ENCODE measurements around the gene OR6C1.
"Not testable (repeated sequence)": the region's sequence is repeated elsewhere in the genome, so short reads cannot be mapped to it uniquely, and the experiment has no call there.

The OR6C1 gene

DNA sequence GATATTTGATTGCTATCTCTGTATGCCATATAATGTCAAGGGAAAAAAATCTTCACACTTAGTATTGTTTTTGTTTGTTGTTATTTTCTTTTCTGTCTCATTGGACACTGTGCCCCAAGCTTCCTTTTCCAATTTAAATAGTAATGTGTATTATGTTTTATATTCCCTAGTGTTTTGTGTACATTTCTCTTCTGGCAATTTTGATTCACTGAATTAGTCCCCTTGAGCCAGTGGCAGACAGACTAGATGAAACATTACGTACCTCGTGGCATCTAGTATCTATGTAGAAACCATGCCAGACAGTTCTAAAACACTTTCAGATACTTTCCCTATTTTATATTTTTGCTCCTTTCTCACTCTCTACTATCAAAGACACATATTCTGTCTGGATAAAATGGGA, at the start of gene OR6C1:
Gene OR6C1 (plus strand): TSS at position 301 of the 400 bp plus-strand sequence. CDS start 6,257 bp downstream, outside the sequence.
- DNase-seq (ENCODE audit: low read depth, low spot score), result no peak
- TF ChIP-seq, protein P1, sequence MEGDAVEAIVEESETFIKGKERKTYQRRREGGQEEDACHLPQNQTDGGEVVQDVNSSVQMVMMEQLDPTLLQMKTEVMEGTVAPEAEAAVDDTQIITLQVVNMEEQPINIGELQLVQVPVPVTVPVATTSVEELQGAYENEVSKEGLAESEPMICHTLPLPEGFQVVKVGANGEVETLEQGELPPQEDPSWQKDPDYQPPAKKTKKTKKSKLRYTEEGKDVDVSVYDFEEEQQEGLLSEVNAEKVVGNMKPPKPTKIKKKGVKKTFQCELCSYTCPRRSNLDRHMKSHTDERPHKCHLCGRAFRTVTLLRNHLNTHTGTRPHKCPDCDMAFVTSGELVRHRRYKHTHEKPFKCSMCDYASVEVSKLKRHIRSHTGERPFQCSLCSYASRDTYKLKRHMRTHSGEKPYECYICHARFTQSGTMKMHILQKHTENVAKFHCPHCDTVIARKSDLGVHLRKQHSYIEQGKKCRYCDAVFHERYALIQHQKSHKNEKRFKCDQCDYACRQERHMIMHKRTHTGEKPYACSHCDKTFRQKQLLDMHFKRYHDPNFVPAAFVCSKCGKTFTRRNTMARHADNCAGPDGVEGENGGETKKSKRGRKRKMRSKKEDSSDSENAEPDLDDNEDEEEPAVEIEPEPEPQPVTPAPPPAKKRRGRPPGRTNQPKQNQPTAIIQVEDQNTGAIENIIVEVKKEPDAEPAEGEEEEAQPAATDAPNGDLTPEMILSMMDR (IDR thresholded peaks at IDR 0.05; ENCODE audit: low read depth, low read length), result no peak
- no peak within 1 kb of the TSS for H3K4me3 ChIP-seq (ENCODE audit: low read depth, low read length)
- in situ Hi-C loops (cut with HindIII; ENCODE audit: low sequenced_read_pairs), result no loop called here

DNA sequence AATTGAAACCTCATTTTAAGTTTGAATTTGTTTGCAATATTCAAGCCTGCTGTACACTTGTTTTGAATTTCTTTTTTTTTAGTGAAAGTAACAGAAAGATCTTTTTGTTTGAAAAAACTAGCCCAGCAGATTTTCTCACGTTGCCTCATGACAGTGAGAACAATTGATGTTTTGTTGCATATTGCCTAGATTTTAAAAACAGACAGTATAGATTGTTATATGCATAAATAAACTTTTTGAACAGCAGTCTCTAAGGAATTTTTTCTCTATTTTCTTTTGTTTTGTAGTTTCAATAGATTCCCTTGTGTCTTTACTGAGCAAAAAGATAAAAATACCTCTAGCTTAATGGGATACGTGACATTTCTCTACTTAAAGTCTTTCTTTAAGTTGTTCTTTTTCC, 33.2 kb upstream of the OR6C1 start:
- no peak for DNase-seq (ENCODE audit: low read depth, low spot score)
- no peak overlapping the region for H3K4me3 ChIP-seq (ENCODE audit: low read depth, low read length)
- in situ Hi-C loops (cut with HindIII; ENCODE audit: low sequenced_read_pairs), result no loop called here
- TF ChIP-seq, protein P1 (IDR thresholded peaks at IDR 0.05; ENCODE audit: low read depth, low read length), result no peak

DNA sequence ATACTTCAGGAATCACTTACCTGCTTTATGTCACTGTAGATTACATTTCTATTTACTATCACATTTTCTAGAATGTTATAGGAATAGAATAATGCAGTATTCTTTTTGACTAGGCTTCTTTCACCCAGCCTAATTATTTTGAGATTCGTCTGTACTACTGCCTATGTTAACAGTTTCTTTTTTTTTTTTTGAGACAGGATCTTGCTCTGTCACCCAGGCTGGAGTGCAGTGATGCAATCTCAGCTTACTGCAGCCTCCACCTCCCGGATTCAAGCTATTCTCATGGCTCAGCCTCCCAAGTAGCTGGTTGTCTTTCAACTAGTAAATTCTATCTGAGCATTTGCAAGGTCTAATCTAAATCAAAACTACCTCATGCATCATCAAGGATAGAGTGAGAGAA, 24.1 kb upstream of the OR6C1 start:
- TF ChIP-seq, protein P1 (IDR thresholded peaks at IDR 0.05; ENCODE audit: low read depth, low read length), result no peak
- in situ Hi-C loops (cut with HindIII; ENCODE audit: low sequenced_read_pairs), result no loop called here
- H3K4me3 ChIP-seq (ENCODE audit: low read depth, low read length), result no peak overlapping the region
- DNase-seq (ENCODE audit: low read depth, low spot score), result no peak

DNA sequence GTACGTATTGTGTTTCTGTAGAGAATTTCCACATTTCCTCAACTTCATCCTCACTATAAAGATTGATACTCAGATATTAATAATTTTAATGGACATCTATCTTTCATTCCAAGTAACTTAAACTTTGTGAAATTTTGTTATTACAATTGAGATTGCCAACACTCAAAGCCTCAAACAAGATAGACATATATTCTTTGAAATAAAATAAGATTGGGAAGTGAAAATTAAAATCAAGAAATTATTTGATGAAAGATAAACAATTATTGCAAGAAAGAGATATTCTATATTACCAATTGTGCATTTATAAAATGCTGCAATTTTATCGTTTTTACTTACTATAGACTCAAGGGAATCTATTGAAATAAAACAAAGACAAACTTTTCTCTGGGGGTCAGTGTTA, 17.7 kb upstream of the OR6C1 start, which contains the start of gene OR6C6:
Gene OR6C6 (minus strand): TSS at position 101 of the 400 bp plus-strand sequence. CDS start 1,337 bp downstream, outside the sequence.
- H3K4me3 ChIP-seq (ENCODE audit: low read depth, low read length), result no peak within 1 kb of the TSS
- no peak for DNase-seq (ENCODE audit: low read depth, low spot score)
- in situ Hi-C loops (cut with HindIII; ENCODE audit: low sequenced_read_pairs), result no loop called here
- TF ChIP-seq, protein P1 (IDR thresholded peaks at IDR 0.05; ENCODE audit: low read depth, low read length), result no peak

DNA sequence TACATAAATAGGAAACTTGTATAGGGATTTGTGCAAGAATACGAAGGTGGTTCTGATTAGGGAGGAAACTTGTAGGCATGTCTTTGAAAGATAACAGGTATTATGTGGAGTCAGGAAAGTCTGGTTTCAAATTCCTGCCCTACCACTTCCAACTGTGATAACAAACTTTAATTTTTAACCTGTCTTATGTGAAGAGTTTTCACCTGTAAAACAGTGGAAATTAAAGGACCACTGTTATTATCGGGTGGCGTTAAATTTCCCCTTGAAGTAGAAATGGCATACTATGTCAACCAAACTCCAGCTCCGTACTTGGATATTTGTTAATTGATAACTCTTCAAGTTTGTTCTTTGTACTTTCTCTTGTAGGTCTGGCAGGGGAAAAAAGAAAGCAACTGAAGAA, 6.1 kb downstream of the OR6C1 start:
- TF ChIP-seq, protein P1 (IDR thresholded peaks at IDR 0.05; ENCODE audit: low read depth, low read length), result no peak
- no peak for DNase-seq (ENCODE audit: low read depth, low spot score)
- no peak overlapping the region for H3K4me3 ChIP-seq (ENCODE audit: low read depth, low read length)
- in situ Hi-C loops (cut with HindIII; ENCODE audit: low sequenced_read_pairs), result no loop called here

DNA sequence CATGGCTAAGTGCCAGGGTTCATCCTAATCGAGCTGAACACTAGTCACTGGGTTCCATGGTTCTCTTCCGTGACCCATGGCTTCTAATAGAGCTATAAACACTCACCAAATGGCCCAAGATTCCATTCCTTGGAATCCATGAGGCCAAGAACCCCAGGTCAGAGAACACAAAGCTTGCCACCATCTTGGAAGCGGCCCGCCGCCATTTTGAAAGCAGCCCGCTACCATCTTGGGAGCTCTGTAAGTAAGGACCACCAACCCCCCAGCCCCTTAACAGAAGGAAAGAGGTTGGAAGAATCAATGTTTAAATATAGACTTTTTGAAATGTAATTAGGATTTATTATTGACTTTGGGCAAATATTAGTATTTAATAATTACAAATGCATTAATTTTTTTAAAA, 11.7 kb downstream of the OR6C1 start:
- H3K4me3 ChIP-seq (ENCODE audit: low read depth, low read length); in situ Hi-C loops (cut with HindIII; ENCODE audit: low sequenced_read_pairs); DNase-seq (ENCODE audit: low read depth, low spot score): not testable (repeated sequence)

DNA sequence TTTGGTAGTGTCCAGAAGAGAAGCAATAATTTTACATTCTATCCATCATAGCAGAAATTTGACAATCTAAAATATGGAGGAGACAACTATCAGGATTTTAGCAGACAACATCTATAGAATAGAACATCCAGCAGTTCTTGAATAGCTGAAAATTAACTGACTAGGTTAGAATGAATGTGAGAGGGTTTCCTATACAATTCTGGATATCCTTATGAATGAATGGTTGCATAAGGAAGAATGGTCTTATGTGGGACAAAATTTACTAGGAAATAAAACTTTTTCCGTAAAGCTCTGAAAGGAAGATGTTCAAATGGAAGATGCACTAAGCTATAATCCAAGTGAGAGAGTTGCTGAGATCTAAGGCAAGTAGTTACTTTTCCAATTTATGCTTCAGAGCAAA, 16.3 kb downstream of the OR6C1 start, which contains the start of gene OR6C3:
Gene OR6C3 (plus strand): TSS at position 301 of the 400 bp plus-strand sequence. CDS start 955 bp downstream, outside the sequence.
- no peak for DNase-seq (ENCODE audit: low read depth, low spot score)
- H3K4me3 ChIP-seq (ENCODE audit: low read depth, low read length), result no peak within 1 kb of the TSS
- in situ Hi-C loops (cut with HindIII; ENCODE audit: low sequenced_read_pairs), result no loop called here
- TF ChIP-seq, protein P1 (IDR thresholded peaks at IDR 0.05; ENCODE audit: low read depth, low read length), result no peak

Measured in astrocyte of the spinal cord (primary cell).